Muscle layer of colon (tissue), 2 donors: ENCODE data around the gene FNIP1.
"Not testable (repeated sequence)": the region's sequence is repeated elsewhere in the genome, so short reads cannot be mapped to it uniquely, and the experiment has no call there.

ENCODE experiments used
- H3K27ac ChIP-seq: one replicate; pipeline ENCODE4 v1.7.0; 2013; ENCODE audit warnings: low read depth, mild to moderate bottlenecking, low read length, moderate library complexity
- H3K27me3 ChIP-seq, 2 donors: one replicate each; pipeline ENCODE4 v1.7.0; 2013; ENCODE audit warnings: low read length in 2 of 2, mild to moderate bottlenecking in 2 of 2; ENCODE audit not compliant: insufficient read depth in 2 of 2, control insufficient read depth in 1 of 2
- H3K36me3 ChIP-seq: one replicate; pipeline ENCODE4 v1.7.0; 2013; ENCODE audit warnings: mild to moderate bottlenecking, low read length; ENCODE audit not compliant: insufficient read depth
- H3K4me1 ChIP-seq: one replicate; pipeline ENCODE4 v1.7.0; 2013; ENCODE audit warnings: mild to moderate bottlenecking, low read length; ENCODE audit not compliant: insufficient read depth
- H3K4me3 ChIP-seq, 2 donors: one replicate each; pipeline ENCODE4 v1.7.0; 2013; ENCODE audit warnings: low read length in 2 of 2, low read depth in 1 of 2, mild to moderate bottlenecking in 1 of 2, moderate library complexity in 1 of 2
- H3K9ac ChIP-seq: one replicate; pipeline ENCODE4 v1.7.0; 2013; ENCODE audit warnings: low read length
- H3K9me3 ChIP-seq: one replicate; pipeline ENCODE4 v1.7.0; 2013; ENCODE audit warnings: mild to moderate bottlenecking, low read length
- donor health status: abdominal sarcoma.
- donor health status: Adenocarcinoma of cecum.

FNIP1 gene

GRCh38 chr5:131593436-131593835 is 203.4 kb downstream of the FNIP1 start:
- not testable (repeated sequence) for H3K4me3 ChIP-seq, H3K27me3 ChIP-seq, H3K36me3 ChIP-seq, H3K27ac ChIP-seq, H3K4me1 ChIP-seq, H3K9ac ChIP-seq, H3K9me3 ChIP-seq
